Stimulated activated CD8-positive, alpha-beta memory T cell treated with anti-CD3 and anti-CD28 coated beads, Interleukin-15, amount 100 ng/mL, for 24 hours (primary cell): ENCODE data around the gene PPCDC.

Experiments used
- DNase-seq: peaks from one replicate; pipeline ENCODE4 v3.0.0-alpha.2; 2020; ENCODE audit warnings: low read depth

PPCDC gene

DNA sequence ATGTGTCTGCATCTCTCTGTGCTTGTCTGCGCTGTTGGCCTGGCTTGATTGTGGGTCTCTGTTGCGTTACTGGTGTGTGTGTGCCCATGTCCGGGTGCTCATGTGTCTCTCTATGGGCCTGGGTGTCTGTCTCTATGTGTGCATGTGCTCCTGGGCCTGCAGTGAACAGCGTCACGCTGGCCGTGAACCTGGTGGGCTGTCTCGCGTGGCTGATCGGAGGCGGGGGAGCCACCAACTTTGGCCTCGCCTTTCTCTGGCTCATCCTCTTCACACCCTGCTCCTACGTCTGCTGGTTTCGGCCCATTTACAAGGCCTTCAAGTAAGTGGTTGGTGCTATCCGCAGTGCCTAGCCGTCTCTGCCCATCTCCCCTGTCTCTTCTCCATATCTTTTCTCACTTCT, 7.0 kb upstream of the PPCDC start:
- DNase-seq: no peak

DNA sequence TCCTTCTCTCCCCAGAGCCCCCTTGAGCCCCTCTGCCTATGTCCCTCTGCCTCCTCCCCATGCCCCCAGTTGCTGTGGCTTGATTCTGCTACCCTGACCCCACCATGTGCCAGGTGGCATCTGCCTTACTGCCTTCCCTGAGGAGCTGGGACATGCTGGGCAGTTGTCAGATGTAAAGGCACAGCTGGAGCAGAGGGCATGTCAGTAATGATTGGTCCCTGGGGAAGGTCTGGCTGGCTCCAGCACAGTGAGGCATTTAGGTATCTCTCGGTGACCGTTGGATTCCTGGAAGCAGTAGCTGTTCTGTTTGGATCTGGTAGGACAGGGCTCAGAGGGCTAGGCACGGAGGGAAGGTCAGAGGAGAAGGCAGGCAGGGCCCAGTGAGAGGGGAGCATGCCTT, 3.5 kb upstream of the PPCDC start:
- DNase-seq: no peak

DNA sequence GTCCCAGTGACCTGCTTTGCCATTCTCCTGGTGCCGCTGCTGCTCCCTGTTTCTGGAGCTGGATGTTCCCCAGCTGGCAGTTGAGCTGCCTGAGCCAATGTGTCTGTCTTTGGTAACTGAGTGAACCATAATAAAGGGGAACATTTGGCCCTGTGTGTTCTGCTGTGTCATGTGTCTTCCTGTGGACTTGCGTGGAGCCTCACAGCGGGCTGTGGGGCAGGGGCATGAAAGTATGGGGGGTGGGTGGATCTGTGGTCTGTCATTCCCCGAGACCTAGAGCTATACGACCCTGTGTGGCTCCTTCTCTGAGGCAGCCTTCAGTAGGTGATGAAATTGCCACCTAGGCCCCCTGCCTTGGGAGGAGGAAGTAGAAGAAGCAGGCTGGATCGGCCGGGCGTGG, 2.0 kb upstream of the PPCDC start:
- DNase-seq: no peak

DNA sequence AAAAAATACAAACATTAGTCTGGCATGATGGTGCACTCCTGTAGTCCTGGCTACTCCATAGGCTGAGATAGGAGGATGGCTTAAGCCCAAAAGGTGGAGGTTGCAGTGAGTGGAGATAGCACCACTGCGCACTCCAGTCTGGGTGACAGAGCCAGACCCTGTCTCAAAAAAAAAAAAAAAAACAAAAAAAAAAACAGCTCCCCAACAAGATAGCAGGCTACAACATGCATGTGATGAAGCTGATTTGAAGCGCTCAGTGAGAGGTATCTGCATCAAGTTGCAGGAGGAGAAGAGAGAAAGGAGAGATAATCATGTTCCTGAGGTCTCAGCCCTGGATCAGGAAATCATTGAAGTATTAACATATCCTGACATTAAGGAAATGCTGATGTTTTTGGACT, 608 bp upstream of the PPCDC start:
- DNase-seq: no peak

DNA sequence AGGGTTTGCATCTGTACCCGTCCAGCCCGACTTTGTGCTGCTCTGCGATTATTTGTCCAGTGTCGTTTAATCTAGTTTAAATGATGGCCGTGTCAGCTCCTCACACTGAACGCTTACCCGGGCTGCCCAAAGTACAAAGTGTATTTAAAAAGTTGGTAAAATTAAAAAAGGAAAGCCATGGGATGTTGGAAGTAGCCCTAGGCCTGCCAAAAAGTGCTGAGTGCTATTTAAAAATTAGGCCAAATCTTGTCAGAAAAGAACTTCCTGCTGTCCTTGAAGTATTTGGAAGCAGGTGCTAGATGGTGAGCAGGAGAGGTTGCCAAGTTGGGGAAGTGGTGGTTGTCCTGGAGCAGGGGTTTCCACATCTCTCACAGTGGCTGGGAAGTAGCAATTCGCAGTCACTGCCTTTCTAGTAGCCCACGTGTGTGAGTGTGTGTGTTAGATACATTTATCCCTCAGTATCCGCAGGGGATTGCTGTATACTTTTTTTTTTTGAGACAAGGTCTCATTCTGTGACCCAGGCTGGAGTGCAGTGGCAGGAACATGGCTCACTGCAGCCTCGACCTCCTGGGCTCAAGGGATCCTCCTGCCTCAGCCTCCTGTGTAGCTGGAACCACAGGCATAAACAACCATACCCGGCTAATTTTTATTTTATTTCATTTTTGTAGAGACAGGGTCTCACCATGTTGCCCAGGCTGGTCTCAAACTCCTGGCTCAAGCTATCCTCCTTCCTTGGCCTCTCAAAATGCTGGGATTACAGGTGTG, 664 bp downstream of the PPCDC start:
- DNase-seq: no peak

DNA sequence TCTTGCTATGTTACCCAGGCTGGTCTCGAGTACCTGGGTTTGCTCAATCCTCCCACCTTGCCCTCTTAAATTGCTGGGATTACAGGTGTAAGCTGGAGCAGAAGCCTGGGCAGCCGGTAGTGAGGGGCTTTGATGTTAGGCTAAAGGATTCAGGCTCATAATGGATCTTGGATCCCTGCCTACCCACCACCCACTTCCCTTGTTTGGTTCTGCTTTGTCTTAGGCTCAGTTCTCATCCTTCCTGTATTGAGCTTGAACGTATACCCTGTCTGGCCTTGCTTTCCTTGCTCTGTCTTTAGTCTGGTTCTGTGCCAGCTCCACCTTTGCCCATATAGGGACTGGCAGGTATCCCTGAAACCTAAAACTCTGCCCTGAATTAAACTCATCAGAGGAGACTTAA, 1.7 kb downstream of the PPCDC start:
- DNase-seq: no peak

DNA sequence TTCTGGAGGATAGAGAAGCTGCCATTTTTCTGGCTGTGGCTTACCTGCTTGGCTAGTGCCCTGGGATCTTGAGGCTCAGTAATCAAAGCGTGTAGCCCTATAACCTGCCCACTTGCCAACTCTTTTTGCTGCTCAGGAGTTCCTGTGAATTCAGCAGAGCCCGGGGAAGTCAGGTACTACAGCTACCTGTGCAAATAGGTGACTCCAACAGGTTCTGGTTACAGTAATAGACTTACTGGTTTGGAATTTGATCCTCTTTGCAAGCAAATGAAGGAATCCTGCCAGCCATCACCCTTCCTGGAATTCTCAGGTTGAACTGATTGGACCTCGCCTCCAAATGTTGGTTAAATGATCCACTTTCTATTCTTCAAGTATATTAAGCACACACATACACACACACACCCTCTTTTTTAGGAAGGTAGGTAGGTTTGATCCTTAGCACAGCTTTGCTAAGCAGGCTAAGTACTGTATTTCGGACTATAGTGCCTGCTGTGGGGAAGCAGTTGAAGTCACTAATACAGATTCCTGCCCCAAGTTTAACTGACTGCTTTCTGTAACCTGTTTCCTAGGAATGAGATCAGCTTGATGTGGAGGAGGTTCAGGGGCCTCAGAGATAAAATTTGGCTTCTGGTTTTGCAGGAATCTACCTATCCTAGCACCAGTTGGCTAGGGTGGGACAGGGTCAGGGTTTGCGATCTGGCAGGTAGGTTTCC, 2.3 kb downstream of the PPCDC start:
- DNase-seq: no peak

DNA sequence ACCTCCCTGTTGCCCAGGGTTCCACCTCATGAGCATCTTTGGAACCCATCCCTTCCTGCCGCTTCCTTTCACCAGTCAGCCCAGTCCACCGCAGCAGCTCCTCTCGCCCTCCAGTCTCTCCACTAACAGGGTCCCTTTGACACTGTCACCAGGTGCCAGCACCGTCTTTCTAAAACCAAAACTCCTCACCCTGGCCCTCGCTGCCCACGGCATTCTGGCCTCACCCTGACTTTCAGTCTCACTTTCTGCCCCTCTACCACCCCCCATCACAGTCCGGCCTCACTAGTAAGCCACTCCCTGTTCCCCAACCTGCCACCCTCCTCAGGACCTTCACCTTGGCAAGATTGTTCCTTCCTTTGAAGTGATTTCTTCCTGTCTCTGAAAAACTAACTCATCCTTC, 4.2 kb downstream of the PPCDC start:
- DNase-seq: no peak

DNA sequence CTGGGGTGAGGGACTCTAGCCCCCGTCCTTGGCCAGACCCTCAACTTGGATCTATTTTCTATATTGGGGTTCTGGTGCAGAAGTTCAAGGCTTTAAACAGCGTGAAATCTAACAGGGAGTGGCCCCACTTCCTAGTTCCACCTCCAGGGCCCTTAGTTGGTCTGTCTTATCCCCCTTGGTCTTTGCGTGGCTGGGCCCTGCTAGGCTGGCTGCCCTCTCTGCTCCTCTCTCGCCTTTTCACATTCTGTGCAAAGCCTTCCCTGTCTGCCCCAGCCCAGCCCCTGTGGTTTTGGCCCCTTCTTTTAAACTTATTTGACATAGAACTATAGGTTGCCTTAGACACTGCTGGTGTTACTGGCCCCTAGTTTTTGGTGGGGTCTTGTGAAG, 5.6 kb downstream of the PPCDC start:
- no peak for DNase-seq

DNA sequence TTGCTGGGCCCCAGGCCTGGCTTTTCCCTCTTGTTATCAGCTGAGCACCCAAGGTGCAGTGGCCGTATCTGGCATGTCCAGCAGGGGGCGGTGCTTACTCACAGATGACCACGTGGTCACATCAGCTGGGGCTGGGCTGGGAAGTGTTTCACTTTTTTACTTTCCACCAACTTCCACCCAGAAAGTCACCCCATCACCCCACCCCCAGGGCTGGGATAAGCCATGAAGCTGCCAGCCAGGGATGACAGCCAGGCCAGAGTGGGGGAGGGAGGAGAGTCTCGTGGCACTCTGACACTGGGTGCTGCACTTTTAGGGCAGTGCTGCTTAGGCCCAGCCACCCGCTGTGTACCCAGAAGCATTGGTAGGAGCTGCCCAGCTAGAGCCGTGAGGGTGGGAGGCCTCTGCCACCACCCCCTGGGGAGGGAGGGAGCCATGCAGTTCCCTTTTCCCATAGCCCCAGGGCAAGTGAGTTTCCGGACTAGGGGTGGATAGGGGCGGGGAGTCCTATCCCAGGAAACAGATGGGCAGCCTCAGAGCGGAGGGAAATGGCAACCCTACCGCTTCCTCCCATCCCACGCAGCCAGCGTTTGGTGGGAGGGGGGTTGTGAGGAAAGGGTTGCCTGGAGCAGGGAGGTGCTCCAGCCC, 6.1 kb downstream of the PPCDC start:
- DNase-seq: peak; percentile 80

DNA sequence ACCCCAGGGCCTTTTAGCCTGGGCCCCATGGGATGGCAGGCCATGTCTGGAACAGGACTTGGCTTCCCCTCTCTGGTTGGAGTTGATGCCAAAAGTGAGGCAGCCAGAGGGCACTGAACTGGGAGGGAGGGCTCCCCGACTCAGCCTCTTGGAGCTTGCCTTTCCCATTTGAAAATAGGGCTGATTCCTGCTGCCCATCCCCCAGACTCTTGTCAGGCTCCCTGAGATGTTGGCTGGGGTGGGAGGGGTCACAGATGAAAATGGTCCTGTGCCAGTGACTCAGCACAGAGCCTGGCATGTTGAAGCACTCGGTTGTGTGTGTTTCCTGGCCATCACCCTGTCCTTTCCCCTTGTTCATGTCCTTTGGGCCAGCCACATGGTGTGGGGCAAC, 6.6 kb downstream of the PPCDC start:
- no peak for DNase-seq

DNA sequence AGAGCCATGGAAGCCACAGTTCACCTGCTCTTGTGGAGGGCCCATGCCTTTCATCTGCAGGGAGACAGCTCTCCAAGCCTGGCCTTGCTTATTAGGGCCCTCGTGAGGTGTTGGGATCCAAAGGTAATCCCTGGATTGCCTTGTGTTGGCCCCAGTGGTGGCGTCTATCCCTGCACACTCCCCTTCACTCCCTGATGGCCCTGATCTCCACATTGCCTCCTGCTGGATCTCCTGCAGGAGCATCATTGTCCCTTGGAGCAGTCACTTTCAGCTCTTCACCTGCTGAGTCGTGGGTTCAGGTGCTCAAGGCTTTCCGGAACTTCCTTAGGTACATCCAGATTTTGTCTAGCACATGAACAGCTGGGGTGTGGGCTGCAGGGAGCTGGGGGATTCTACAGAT, 7.0 kb downstream of the PPCDC start:
- DNase-seq: no peak

DNA sequence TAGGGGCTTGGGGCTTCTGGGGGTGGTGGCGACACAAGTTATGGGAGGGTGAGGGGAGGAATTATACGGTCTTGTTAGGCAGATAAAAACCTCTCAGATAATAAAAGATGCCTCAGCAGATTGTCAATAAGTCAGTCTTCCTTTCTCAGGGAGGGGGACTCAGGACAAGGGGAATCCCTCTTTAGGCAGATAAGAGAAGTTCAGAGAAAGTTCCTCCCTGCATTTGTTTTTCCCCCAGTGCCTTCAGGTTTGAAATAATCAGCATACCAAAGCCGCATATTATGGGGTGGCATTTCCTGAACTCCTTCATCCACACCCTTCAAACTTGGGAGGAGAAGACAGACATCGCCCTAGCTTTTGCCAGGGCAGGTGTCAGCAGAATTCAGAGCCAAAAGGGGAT, 8.5 kb downstream of the PPCDC start:
- no peak for DNase-seq

DNA sequence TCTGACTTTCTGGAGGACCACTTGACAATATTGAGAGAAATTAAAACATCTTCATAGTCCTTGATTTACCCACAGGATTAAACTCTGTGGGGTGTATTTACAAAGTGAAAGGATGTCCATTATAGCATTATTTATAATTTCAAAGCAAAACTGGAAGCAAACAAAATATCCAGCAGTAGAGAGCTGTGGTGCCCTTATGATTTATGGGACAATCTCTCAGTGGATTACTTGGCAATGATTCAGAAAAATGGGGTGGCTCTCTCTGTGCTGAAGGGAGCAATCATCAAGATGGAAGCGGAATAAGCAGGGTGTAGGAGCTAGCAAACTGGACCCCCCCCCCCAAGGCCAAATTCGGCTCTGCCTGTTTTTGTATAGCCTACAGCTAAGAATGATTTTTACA, 9.0 kb downstream of the PPCDC start:
- DNase-seq: no peak

DNA sequence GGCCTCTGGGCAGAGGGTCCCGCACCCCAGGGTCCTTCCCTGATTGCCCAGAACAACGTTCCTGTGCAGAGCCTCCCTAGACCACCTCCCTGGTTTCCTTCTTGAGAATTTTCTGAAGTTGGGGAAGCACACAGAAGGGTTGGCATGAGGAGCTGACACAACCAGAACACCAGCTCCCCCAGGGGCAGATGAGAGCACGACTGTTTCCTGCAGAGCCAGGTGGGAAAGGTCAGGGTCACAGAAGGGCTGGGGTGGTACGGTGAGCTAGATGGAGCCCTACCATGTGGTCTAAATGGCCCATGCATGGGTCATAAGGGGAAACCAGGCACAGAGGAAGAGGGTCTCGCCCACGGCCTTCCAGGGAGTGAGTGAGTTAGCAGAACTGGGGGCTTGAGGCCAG, 10.4 kb downstream of the PPCDC start:
- DNase-seq: no peak

DNA sequence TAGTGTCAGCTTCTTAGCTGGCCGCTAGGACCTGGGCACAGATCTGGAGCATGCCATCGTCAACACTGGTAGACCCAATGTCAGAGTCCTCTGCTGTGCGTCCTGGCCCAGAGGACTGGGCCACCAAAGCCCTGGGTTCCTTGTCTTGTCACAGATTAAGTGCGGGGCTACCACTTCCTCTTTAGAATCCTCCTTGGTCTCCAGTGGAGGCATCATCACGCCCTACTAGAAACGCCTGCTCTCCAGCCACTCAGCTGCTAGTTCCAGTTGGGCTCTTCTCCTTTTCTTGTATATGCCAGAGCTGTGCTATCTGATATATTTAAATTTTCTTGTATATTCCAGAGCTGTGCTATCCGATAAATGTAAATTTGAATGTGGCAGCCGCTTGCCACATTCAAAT, 11.2 kb downstream of the PPCDC start:
- DNase-seq: no peak

DNA sequence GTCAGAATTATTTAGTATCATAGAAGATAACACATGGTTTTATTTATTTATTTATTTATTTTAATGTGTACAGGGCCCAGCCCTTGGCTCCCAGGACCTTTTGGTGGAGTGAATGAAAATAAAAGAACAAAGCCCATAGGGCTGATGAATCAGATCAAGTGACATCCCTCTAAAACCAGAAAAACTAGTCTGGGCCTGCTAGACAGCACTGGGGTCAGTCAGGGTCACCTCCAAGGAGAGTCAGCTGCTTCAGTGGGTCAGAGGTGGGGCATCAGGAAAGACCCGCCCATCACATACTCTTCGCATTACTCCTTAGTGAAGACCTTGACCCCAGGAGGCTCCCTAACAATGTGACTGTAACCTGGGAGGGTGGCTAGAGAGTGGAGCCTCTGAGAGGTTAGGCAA, 12.8 kb downstream of the PPCDC start:
- no peak for DNase-seq

DNA sequence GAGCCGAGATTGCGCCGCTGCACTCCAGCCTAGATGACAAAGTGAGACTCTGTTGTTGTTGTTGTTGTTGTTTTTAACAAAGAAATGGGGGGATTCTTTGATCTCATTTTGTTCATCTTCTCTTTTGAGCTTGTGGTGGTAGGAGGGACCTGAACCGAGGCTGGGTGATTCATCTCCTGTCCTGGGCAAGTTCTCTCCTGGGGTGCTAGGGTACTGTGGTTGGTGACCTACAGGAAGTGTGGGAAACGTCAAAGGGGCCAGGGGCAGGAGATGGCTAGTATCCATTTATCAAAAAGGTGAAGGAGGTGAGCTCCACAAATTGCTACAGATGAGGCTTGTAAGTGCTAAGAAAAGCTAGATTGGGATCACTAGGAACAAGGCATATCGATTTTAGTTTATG, 14.3 kb downstream of the PPCDC start:
- DNase-seq: no peak

DNA sequence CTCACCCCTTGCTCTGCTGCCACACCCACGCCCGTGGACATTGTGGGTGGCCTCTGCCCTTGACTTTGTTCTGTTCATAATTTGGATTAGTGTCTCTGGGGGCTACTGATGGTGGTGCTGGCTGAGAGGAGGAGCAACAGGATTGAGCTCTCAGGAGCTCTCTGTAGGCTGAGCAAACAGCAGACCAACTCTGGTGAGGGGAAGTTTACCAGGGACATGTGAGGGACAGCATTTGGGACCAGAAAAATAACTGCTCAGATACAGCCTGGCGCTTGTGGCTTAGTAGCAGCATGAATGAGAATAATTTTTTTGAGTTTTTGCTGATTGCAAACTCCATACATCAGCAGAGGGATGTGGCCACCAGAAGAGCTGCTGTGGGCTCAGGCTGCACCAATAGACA, 14.8 kb downstream of the PPCDC start:
- no peak for DNase-seq

DNA sequence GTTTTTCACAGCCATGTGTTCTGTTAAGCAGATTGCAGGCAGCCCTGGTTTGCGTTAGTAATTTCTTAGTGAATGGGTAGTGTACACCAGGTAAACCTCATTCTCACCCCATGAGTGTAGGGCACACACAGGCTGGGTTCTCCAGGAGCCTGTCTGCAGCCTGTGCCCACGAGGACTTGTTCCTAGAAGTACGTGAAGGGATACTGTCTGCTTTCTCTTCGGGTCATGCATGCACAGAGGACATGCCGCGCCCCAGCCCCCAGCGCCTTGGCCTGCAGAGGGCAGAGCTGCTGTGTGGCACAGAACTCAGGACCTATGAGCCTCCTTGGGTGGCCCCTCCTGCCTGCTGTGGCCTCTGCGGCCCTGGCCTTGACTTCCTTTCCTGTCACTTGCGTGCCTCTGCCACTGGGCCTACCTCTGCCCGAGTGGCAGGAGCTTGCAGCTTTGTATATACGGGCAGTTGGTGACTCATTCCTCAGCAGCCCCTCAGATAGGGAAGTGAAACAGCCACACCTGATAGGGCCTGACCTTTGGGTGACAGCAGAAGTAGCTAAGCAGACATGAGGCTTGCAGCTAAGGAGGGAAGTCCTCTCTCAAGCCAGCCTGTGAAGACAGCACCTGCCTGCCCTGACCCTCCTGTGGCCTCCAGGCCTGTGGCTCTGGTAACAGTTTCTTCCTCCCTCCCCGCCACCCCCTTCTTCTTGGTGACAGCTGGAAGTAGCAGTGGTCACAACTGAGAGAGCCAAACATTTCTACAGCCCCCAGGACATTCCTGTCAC, 19.5 kb downstream of the PPCDC start:
- DNase-seq: no peak

DNA sequence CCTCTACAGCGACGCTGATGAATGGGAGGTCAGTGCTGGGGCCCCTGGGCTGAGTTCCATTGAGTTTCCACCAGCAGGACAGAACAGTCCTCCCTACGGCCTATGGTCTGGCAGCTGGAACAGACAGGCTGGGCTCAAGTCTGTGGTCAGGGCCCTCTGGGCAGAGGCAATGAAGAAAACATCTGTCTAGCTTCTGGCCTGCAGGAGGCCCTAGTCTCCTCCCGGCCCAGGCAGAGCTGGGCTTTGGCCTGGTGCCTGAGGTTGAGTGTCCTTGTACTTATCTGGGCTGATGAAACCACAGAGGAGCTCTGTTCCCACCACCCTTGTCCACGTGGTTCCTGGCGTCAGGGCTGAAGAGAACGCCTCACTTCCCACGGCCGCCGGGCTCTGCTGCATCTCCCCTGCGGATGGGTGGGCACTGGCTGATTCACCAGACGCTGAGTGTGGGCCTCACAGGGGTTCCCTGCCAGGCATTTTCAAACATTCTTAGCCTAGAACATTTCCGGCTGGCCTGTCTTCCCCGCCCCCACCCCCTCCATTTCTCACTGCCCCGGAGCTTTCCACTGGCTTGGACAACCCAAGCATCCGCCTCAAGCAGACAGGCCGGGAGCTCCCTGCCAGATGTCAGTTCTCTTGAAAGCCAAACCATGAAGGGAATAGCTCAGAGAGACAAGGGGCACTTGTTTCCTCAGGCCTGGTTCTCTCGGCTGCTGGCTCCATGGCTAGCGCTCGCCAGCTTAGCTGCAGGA, 20.3 kb downstream of the PPCDC start:
- no peak for DNase-seq

DNA sequence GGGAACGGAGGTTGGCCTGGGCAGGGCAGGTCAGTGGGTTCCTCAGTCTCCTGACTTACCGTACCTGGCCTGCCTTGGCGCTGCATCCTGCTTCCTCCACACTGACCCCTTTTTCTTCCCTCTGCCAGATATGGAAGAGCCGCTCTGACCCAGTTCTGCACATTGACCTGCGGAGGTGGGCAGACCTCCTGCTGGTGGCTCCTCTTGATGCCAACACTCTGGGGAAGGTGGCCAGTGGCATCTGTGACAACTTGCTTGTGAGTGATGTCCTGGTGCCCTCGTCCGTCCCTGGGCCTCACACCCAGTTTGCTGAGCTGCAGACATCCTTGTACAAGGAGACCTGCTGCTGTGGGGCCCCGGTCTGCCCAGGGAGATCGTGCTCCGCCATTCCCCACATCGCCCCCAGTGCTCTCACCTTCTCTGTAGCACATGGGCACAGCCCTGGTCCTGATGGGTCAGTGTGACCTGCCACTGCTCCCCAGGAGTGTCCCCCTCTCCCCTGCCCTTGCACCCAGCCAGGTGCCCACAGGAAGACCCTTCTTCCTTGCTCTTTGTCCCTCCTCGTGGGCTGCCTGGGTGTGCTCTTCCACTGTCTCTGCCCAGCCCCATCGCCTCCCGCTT, 21.0 kb downstream of the PPCDC start:
- DNase-seq: no peak
